Measurements from ENCODE around the gene FHOD3.
A peak's percentile ranks its signal among the peaks of the same experiment; 100 is the strongest.

Gene FHOD3

DNA sequence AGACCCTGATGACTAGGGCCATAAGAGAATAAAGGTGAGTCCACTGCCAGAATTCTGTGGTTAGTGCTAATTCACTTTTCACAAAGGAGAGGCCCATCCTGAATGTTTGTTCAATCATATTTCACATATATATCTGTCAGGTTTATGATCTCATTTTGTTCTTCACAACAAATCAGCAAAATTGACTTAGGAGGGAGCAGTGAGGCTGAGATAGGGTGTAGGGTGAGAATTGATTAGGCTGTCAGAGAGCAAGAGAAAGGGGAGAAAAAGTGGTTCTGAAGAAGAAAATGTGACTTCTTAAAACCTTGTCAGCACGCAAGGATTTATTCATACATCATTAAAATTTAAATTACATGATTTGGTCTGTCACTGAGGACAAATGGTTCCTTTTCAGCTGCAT lies 117.7 kb downstream of the FHOD3 start:
- DNase-seq: no peak

GRCh38 chr18:36415625-36416024 lies 118.1 kb downstream of the FHOD3 start:
- DNase-seq: no peak

DNA sequence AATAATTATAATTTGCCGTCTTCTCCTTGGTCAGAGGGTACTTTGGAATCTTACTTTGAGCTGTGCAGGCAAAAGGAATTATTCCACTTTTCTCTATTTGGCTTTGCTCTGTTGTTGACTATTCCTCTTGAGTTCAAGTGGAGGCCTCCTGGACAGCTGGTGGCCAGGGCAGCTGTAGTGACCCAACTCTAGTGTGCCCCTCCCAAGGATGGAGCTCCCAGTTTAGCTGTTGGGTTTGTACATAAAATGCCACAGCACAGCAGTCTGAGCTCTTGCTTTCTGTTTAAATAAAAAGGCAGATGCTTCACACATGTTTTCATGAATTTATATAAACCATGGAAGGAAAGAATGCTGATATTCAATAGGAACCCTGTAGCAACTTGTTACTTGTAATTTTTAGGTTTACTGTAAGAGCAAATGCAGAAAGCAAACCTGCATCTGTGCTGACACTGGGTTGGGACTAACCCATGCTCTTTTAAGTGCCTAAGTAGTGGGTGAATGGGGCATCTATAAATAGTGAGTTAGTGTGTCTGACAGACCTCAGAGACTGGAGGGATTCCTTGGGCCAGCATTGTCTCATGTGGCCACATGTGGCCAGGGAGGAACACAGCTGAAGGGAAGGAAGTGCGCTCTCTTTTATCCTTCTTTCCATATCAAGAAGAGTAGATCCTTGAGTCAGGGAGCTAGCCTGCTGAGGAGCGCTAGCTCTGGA lies 121.8 kb downstream of the FHOD3 start:
- no peak for DNase-seq

DNA sequence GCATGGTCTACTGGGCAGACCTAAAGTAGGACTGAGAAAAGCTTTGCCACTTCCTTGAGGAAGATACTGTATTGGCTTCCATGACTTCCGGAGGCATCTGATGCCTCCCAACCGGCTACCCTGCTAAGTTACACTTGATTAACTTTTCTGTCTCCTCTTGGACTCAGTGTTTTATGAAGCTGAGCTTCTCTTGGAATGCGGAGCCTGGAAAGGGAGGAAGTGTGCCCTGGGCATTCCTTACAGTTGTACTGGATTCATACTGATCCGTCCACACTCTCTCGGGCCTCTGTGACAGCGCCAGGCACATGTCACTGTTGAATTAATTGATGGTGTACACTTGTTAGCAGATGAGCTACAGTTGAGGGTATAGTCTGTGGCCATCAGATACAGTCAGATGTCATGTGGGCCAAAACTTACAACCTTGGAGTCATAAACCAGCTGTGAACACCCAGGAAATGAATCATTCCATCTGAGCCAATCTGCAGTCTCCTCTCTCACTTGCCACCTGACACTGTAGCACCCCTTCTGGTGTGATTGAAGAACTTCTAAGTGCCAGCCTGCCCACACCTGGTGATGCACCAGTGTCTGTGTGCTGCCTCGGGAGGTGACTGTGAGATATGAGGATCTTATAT lies 122.5 kb downstream of the FHOD3 start:
- peak; percentile 45 for DNase-seq

- DNase-seq: no peak
These were observed 123.3 kb downstream of the FHOD3 start for GRCh38 chr18:36420826-36421225.

DNA sequence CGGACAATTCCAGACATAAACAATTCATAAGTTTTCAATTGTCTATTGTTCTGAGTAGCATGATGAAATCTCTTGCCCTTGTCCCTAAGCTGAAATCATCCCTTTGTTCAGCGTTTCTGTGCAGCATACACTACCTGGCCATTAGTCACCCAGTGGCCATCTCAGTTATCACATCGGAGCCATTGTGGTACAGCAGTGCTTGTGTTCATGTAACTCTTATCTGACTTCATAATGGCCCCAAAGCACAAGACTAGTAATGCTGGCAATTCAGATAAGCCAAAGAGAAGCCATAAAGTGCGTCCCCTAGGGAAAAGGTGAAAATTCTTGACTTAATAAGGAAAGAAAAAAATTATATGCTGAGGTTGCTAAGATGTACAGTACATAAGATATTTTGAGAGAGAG lies 127.2 kb downstream of the FHOD3 start:
- DNase-seq: no peak

DNA sequence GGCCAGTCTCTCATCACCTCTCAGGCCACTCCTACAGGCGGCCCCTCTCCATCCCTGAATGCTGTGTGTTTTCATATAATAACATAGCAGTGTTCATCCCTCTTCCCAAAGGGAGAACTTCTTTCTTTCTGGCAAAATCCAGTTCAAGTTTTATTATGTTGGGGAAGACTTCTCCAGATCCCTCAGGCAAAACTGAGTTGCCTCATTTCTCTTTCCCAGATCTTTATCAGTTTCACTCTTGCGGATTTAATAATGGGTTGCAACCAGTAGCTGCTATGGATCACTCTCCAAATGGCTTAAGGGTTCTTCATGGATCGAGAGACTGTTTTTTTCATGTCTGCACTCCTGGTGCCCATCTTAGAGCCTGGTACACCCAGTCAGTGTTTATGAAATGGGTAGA lies 129.9 kb downstream of the FHOD3 start:
- DNase-seq: no peak

- DNase-seq: no peak
These were observed 130.3 kb downstream of the FHOD3 start for GRCh38 chr18:36427831-36428230.

- DNase-seq: no peak
These were observed 131.0 kb downstream of the FHOD3 start for GRCh38 chr18:36428431-36429029.

- DNase-seq: no peak
These were observed 135.5 kb downstream of the FHOD3 start for GRCh38 chr18:36432880-36433555.

DNA sequence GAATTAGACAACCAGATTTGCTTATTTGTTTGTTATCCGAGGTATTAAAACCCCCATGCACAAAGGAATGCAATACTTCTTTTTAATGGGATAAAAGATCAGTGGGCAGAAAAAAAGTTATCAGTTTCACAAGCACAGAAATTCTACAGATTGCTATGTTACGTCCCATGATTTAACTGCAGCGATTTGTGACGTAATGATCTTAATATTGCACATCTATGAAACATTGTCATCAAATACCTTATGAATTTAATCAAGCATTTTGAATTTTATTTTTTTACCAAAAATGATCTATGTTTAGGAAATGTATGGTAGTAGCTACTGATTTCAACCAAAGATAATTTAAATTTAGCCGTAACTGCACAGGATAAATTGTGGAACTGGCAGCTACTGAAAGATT lies 138.9 kb downstream of the FHOD3 start:
- DNase-seq: no peak

DNA sequence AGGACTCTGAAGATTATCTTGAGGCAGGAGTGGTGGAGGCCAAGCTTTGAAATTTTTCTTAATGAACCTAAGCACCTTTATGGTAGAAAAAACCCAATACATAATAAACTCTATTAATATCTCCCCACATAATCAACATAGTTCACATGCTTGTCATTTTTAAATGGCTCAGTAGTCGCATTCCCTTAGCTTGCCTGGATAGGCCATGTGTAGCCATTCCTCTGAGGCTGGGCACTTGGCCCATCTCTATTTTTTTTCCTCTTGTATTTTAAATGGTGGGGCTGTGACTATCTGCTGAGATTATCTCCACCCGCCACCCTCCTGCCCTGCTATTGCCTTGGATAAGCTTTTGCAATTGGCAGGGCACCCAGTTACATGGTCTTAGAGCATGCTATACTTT lies 143.1 kb downstream of the FHOD3 start:
- DNase-seq: no peak

DNA sequence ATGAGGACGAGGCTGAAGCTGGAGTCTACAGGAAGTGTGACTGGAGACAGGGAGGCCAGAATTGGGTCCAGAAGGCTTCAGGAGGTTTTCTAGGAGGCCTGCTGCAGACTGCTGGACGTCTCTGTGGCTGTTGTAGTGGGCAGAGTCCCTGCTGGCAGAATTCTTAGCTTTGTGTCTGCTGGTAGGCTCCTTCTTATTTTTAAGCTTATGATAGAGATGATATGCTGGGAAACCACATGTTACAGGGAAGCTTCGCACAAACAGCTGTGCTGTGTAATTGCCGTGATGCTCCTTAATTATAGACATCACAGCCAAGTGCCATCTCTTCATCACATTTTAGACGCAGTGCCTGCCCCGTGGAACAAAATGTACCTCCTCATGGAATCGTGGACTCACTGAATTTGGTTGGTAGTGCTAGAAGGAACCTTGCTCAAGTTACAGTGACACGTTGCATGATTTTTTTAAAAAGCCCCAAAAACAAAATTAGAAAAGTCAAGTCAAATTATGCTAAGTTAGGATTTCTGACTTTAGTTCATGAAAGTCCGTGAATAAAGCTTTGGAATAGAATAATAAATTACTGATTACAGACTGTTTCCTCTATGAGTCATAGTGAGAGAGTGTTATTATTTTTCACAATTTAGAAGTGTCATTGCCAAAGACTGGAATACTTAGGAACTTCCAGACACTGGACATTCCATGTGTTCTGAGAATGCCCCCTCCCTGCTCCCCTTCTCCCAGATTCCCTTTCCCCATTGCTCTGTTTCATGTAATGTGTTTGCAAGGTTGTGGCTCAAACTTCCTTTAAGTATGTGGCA lies 144.1 kb downstream of the FHOD3 start:
- no peak for DNase-seq

DNA sequence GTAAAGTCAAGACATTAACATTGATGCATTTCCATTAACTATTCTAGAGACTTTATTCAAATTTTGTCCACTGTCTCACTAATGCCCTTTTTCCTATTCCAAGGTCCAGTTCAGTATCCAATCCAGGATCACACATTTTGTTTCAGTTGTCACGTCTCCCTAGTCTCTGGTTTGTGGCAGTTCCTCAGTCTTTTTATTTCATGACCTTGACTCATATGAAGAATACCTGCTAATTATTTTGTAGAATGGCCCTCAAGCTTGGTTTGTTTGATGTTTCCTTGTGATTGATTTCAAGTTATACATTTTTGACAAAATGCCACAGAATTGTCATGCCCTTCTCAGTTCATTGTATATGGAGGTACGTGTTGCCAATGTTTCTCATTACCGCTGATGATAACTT lies 145.2 kb downstream of the FHOD3 start:
- no peak for DNase-seq

DNA sequence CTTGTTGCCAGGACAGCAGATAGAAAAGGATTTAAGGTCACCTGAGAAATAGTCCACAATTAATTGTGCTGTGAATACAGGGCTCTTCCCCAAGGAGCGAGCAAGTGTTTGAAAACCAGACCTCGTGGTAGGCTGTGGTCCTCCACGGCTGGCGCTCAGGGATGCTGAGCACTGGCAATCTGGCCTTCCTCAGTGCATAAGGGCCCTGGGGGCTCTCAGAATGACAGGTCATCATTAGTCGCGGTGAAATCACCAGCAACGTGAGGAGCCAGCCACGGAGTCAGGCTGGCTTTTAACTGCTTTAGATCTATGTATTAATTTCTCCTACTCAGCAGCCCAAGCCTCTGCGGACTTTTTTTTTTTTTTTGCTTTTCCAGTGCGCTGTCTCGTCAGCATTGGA lies 148.5 kb downstream of the FHOD3 start:
- DNase-seq: no peak

DNA sequence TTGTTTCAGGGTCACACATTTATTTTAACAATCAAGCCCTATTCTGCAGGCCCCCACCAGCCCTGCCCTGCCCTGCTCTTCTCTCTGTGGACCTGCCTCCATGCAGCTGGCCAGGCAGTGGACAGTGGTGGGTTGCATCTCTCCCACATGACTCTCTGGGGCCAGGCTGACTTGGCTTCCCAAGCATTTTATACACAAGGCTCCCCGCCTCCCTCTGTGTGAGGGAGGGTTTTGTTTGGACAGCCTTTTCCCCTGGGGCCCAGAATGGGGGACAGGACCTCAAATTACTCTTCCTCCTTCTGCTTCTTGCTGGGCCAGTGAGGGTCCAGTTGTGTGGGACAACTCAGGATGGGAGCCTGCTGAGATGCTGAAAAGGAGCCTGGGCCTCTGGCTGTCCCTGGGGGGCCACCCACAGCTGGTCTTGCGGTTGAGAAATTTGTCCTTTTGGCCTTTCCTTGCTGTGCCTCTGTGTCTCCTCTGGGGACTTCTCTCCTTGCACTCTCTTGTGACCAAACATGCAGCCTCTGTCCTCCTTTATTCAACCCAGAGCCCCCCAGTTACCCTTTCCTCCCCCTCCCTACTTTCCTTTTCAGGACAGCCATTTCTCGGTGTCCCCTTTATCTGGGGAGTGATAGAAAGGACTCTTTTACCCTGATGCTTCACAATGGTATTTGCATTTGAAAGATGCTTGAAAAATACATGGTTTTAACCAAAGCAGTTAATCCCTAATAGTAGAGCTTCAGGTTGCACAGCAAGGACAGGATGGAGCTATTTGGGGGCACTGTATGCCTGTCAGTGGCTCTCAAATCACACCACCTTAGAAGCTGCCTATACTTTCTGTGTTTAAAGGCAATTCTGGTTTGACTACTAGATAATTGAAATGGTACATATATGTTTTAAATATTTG lies 151.1 kb downstream of the FHOD3 start:
- DNase-seq: no peak

DNA sequence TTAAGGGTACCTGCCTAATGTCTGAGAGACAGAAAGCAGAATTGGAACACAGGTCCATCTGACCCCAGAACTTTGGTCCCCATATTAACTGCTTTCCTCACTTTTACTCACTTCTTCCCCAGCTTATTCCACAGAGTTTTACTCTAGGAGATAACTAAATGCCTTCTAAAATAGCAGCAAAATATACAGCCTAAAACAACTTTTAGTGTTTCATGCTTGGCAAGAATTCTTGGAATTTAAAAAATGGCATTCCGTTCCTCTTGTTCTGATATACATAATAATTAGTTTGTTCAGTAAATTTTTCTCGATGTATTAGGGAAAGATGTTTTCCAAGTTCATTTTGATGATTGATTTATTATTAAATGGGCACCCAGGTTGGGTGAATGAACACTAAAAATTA lies 151.9 kb downstream of the FHOD3 start:
- no peak for DNase-seq

DNA sequence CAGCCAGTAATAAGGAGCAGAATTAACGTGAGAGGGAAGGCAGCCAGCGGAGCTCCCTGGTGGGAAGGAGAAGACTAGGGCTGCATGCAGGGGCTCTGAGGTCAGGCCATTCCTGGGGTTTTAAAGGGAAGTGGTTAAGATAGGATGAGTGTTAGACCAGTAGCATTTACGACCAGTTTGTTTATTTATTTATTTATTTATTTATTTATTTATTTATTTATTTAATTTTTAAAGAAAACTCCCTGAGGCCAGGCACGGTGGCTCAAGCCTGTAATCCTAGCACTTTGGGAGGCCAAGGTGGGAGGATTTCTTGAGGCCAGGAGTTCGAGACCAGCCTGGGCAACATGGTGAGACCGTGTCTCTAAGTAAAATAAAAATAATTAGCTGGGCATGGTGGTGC lies 152.8 kb downstream of the FHOD3 start:
- DNase-seq: no peak

- no peak for DNase-seq
These were observed 154.1 kb downstream of the FHOD3 start for GRCh38 chr18:36451454-36452251.

DNA sequence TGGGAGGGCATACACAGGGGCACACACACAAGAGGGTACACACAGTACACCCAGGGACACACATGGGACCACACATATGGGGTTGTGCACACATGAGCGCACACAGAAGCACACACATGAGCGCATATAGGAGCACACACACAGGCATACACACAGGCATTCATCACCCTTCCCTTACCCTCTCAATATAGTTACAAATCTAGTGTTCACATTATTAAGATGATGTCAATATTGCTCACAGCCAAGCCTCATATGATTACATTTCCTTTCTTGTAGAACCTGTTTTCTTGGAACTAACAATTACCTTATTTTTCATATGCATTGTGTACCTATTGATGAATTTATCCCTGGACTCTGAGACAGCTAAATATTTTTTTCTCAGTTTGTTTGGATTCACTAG lies 156.7 kb downstream of the FHOD3 start:
- no peak for DNase-seq

- DNase-seq: no peak
These were observed 157.4 kb downstream of the FHOD3 start for GRCh38 chr18:36454848-36455458.
